Spleen (tissue), 7 donors: Measurements from ENCODE around the gene CLEC16A.

Experiments used
- POLR2A ChIP-seq, 3 donors: fragments of 450-650 bp; IDR thresholded peaks; one replicate each; pipeline ENCODE4 v1.5.1; 2017; ENCODE audit warnings: antibody characterized with exemption in 3 of 3, mild to moderate bottlenecking in 1 of 3
- POLR2AphosphoS5 ChIP-seq, 3 donors: sonication (generic); formaldehyde crosslinking; IDR thresholded peaks; one replicate each; pipeline ENCODE4 v1.5.1; 2017; ENCODE audit warnings: antibody characterized with exemption in 3 of 3
- TF ChIP-seq, protein P1 (sequence below), 11 experiments: fragments of 200-600 bp in 7 of 11; fragments of 450-650 bp in 4 of 11; sonication (generic) in 4 of 11; IDR thresholded peaks in 8 of 11; conservative IDR thresholded peaks in 3 of 11; 1 replicate in 7 of 11; 2 replicates in 4 of 11; pipeline versions ENCODE4 v1.4.0 to v1.8.0; 2016 to 2021; ENCODE audit warnings: antibody characterized with exemption in 11 of 11, inconsistent platforms in 4 of 11, mild to moderate bottlenecking in 1 of 11
- donor health status: DM: no; HTN: no; CAD: no; lungs with moderate emphysema.
- donor health status: DM: no; HTN: no; CAD: no.
- donor health status: DM: no; HTN: no; CAD: no.

DNA sequence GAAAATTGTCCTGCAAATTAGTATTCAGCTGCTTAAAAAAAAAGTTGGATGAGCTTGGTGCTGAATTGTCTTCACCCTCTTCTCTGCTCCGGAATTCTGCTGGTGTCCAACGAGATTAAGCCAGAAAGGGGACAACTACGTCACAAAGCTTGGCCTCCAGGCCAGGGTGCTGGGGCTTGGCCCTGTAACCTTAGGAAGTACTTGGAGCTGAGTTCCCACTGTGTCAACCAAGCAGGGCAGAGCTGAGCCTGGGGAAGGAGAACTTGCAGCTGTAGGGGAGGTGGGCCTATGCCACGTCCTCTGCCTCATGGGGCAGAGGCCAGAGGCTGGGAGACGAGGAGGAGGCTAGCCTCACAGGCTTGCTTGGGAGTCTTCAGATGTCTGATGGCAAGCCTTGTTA lies 71.2 kb downstream of the CLEC16A start:
- TF ChIP-seq, protein P1, sequence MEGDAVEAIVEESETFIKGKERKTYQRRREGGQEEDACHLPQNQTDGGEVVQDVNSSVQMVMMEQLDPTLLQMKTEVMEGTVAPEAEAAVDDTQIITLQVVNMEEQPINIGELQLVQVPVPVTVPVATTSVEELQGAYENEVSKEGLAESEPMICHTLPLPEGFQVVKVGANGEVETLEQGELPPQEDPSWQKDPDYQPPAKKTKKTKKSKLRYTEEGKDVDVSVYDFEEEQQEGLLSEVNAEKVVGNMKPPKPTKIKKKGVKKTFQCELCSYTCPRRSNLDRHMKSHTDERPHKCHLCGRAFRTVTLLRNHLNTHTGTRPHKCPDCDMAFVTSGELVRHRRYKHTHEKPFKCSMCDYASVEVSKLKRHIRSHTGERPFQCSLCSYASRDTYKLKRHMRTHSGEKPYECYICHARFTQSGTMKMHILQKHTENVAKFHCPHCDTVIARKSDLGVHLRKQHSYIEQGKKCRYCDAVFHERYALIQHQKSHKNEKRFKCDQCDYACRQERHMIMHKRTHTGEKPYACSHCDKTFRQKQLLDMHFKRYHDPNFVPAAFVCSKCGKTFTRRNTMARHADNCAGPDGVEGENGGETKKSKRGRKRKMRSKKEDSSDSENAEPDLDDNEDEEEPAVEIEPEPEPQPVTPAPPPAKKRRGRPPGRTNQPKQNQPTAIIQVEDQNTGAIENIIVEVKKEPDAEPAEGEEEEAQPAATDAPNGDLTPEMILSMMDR (IDR thresholded peaks at IDR 0.05 in 8 of 11, conservative IDR thresholded peaks at IDR 0.05 in 3 of 11) = no peak
- TF ChIP-seq POLR2A (IDR thresholded peaks at IDR 0.05) (no peak), POLR2AphosphoS5 (IDR thresholded peaks at IDR 0.05) (peak in 2 of 3 donors; percentile 26 to 38)
